ENCODE data around the gene AFF4.

DNA sequence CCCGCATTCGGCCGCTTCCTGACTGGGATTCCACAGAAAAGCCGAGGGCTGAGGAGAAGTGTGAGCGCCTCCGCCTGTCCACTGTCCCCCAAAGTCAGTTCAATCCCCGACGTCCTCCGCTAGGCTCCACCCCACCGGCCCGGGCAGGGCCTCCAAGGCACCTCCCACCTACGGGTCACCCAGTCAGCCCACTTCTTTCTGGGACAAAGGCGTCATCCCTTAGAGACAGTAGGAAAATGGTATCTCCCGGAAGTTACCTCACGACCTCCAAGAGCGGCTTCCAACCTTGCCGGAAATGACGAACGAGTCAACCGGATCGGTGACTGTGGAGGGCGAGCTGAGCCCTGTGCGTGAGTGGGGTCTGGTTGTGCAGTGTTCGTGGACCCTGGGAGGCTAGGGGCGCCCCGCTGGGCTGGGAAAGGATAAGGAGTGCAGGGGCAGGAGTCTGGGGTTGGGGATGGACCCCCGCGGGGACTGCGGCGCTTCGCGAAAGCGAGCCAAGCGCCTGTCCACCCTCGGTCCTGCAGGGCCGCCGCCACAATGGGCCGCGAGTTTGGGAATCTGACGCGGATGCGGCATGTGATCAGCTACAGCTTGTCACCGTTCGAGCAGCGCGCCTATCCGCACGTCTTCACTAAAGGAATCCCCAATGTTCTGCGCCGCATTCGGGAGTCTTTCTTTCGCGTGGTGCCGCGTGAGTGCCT, 96.9 kb downstream of the AFF4 start, which contains the start of the genes GDF9 and UQCRQ:
- TF ChIP-seq, protein P1, sequence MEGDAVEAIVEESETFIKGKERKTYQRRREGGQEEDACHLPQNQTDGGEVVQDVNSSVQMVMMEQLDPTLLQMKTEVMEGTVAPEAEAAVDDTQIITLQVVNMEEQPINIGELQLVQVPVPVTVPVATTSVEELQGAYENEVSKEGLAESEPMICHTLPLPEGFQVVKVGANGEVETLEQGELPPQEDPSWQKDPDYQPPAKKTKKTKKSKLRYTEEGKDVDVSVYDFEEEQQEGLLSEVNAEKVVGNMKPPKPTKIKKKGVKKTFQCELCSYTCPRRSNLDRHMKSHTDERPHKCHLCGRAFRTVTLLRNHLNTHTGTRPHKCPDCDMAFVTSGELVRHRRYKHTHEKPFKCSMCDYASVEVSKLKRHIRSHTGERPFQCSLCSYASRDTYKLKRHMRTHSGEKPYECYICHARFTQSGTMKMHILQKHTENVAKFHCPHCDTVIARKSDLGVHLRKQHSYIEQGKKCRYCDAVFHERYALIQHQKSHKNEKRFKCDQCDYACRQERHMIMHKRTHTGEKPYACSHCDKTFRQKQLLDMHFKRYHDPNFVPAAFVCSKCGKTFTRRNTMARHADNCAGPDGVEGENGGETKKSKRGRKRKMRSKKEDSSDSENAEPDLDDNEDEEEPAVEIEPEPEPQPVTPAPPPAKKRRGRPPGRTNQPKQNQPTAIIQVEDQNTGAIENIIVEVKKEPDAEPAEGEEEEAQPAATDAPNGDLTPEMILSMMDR (conservative IDR thresholded peaks at IDR 0.05 in 1 of 2, IDR thresholded peaks at IDR 0.05 in 1 of 2; ENCODE audit: extremely low read depth in 1 of 2, insufficient read depth in 1 of 2, low read depth in 1 of 2, low read length in 2 of 2) = peak in 1 of 2 donors; percentile 50
- TF ChIP-seq EZH2 (IDR thresholded peaks at IDR 0.05; ENCODE audit: borderline replicate concordance, low read length) = no peak
